Measurements from ENCODE around the gene GCSH.
"Not testable (repeated sequence)": the region's sequence is repeated elsewhere in the genome, so short reads cannot be mapped to it uniquely, and the experiment has no call there.

GCSH gene

GRCh38 chr16:81095953-81096714, at the start of gene GCSH:
TSS of gene GCSH (minus strand) at chr16:81096395. CDS start at chr16:81096278, 117 bp downstream.
- DNase-seq (ENCODE audit: insufficient read length, low spot score) (peak; percentile 99), FAIRE-seq (peak; percentile 99)

DNA sequence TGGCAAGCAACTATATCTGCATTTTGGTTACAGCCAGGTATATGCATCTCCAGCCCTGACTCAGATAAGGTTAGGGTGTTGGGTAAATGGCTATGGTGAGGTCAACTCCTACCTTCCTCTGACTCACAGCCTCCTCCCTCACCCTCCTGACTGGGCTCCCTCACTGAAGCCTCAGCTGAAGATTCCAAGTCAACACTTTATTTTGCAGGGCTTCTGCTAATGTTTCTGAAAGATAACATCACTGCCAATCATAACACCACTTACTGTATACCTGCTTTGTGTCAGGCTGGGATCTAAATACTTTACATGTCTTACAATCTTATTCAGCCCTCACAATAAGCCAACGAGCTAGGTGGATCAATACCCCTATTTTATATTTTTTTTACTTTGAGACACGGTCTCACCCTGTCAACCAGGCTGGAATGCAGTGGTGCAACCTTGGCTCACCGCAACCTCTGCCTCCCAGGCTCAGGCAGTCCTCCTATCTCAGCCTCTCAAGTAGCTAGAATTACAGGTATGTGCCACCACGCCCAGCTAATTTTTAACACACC, 47.8 kb upstream of the GCSH start:
- FAIRE-seq (no peak), DNase-seq (ENCODE audit: insufficient read length, low spot score) (no peak)

- DNase-seq (ENCODE audit: insufficient read length, low spot score) (no peak), FAIRE-seq (no peak)
These were observed 46.7 kb upstream of the GCSH start for GRCh38 chr16:81142864-81143263.

DNA sequence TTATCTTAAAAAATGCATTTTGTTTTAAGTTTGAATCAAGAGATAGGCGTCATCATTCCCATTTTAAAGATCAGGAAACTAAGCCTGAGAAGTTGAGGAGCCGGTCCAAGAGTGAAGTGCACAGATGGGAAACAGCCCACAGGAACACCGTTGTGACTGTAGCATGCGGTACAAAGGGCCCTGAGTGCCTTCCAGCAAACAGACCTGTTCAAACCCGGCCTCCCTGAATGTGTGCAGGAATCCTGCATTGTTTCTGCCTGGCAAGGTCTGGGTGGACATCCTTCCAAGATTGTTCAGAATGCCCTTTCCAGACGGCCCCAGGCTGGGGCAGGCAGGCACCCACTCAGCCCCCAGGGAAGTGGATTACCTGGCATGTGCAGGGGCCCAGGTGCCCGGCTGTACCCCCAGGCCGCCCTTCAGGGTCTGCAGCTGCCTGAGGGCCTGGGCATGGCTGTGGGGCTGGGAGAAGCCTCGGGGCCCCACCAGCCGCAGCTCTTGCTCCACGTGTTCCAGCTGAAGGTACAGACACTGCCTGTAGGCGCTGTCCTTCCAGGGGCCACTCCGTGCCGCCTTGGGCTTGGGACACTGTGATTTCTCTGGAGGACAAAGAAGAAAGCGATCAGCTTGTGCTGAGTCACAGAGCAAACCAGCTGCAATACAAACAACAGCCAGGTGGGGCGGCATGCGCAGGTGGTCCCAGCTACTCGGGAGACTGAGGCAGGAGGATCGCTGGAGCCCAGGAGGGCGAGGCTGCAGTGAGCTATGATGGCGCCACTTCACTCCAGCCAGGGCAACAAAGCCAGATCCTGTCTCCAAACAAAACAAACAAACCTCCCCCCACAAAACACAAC, 45.0 kb upstream of the GCSH start:
- no peak for DNase-seq (ENCODE audit: insufficient read length, low spot score)
- FAIRE-seq = no peak

GRCh38 chr16:81138831-81139557, 42.8 kb upstream of the GCSH start:
- DNase-seq (ENCODE audit: insufficient read length, low spot score) = no peak
- no peak for FAIRE-seq

DNA sequence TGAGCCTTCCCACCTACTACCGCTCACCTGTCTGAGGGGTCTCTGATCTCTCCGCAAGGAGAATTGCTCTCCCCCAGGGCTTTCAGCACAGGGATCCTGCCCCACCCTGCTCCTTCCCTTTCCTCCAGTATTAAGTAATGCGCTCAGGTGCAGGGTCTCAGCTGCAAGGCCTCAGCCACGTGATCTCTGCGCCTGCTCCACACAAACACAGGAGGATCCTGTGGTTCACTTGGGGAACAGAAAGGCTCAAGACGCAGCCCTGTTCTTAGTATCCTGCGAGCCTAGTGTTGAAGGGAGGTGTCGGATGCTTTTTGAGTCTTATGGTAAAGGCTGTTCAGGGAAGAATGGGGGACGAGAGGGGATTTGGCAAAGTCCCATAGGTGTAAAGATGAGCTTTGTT, 41.6 kb upstream of the GCSH start:
- DNase-seq (ENCODE audit: insufficient read length, low spot score) (no peak), FAIRE-seq (no peak)

DNA sequence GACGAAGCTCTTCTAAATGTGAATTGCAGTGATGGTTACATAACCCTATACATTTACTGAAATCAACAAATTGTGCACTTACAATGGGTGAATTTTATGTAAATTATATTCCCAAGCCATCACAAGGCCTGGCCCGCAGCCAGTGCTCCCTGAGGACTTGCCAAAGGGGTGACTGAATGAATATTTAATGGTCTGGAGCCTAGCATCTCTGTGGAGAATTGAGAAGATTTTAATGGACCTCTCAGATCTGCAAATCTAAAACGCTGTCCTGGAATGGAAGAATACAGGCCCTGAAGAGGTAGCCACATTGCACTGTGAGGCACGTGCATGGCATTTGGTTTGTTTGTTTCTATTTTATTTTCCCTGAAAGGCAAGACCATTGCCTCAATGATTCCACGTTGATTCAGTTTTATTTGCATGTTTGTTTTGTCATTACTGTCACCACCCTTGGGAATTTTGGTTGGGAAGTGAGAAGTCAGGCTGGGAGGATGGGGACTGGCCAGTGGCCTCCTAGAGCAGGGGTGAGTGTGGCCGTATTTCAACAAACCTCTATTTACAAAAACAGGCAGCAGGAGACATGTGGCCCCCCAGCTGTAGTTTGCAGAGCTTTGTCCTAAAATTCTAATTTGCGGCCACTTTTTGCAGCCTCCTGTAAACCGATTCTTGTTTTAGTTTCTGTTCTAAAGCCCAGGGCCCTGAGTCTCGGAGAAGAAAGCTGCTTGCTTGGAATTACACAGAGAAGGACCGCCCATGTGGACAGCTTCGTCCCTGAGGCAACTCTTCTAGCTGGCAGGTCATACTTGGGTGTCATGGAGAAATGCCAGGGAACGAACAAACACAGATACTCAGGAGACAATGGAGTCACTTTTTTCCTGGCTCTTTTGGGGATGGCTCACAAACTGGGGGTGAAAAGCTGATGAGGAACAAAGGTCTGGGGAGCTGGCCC, 40.5 kb upstream of the GCSH start:
- no peak for DNase-seq (ENCODE audit: insufficient read length, low spot score)
- no peak for FAIRE-seq

DNA sequence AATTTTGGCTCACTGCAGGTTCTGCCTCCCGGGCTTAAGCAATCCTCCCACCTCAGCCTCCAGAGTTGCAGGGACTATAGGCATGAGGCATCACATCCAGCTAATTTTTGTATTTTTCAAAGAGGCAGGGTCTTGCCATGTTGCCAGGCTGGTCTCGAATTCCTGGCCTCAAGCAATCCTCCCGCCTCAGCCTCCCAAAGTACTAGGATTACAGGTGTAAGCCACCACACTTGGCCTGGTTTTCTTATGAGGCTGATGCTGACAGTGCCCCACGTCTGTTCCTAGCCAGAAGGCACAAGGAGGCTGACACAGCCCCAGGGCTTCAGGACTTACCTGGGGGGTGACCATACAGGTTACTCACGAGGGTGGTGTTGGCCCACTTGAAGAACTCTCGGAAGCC, 33.9 kb upstream of the GCSH start:
- DNase-seq (ENCODE audit: insufficient read length, low spot score) = no peak
- FAIRE-seq = no peak

DNA sequence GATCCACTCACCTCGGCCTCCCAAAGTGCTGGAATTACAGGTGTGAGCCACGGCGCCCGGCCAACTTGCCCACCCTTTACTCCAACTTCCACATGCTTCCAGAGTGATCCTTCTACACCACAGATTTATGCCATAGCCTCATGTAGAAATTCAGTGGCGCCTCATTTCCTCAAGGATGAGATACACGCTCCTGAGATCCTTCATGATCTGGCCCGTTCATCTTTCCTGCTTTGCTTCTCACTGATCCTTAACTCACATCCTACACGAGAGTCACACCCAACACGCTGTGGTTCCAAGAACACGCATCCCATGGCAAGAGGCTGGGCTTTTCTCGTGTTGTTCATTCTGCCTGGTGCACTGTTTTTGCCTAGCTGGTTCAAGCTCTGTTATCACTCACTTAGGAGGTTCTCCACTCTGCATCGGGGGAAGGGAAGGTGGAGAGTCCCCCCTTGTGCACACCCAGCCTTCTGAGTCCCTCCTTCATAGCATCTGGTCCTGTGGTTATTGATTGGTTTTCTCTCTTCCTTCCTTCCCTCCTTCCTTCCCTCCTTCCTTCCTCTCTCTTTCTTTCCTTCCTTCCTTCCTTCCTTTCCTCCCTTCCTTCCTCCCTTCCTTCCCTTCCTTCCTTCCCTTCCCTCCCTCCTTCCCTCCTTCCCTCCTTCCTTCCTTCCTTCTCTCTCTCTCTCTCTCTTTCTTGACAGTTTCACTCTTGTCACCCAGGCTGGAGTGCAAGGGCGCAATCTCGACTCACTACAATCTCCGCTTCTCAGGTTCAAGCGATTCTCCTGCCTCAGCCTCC, 32.7 kb upstream of the GCSH start:
- no peak for FAIRE-seq

DNA sequence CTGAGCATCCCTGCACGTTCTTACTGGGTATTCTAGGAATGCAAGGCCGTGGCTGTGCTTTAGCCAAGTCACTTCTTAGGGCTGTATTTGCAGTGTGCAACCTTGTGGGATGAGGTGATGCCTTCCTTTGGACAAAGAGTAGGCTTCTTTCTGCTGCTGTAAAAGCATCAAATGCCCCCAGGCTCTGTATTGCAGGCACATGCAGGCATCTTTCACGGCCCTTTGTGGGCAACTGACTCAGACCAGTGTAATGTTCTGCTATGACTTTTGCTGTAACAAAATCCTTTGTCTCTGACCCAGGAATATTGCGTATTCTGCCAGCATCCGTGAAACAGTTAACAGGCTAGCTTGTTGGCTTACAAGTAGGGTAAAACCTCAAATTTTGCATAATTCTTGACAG, 30.9 kb upstream of the GCSH start:
- DNase-seq (ENCODE audit: insufficient read length, low spot score) = peak; percentile 55
- peak; percentile 79 for FAIRE-seq

More for the DNA sequence above, 32.7 kb upstream of the GCSH start:
- DNase-seq (ENCODE audit: insufficient read length, low spot score) = no peak

- no peak for FAIRE-seq
These were observed 27.1 kb upstream of the GCSH start for GRCh38 chr16:81123092-81123852.

DNA sequence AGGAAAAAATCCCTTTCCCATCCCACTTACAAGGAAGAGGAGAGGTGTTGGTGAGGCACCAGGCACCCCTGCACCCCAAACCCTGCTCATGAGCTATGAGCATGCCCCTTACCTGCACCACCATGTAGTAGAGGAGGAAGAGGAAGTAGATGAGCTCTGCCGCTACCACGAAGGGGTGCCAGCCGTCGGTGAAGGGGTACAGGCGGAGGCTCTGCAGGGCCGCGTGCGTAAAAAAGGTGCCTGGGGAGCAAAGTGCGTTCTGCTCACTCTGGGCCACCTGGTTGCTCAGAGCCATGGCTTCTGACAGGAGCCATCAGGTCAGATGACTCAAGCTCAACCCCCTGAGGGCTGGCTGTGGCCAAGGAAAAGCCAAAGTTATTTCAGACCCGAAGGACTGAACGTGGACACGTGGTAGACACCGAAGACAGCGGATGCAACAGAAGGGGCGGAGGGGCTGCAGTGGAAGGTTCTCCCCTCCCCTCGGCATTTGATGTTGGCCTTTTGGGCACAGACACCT, 25.3 kb upstream of the GCSH start:
- DNase-seq (ENCODE audit: insufficient read length, low spot score) (no peak), FAIRE-seq (no peak)

More at GRCh38 chr16:81123092-81123852, 27.1 kb upstream of the GCSH start:
- DNase-seq (ENCODE audit: insufficient read length, low spot score) = no peak

DNA sequence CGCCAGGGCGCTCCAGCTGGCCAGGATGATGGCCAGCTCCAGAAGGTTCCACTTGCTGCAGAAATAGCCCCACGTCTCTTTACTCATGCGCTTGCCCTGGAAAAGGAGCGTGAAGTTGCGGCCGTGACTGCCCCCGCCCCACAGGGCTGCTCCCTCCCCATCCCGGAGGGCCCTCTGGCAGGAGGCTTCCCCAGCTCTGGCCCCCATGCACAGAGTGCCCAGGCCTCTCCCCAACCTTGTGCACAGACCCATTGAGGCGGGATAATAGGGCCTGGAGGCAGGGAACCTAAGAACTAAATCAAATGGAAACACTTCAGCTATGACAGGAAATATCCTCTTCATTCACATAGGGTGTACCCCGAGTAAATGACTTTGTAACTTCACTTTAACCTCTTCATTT, 21.2 kb upstream of the GCSH start:
- FAIRE-seq (no peak), DNase-seq (ENCODE audit: insufficient read length, low spot score) (no peak)

GRCh38 chr16:81116285-81116684, 20.1 kb upstream of the GCSH start:
- FAIRE-seq = no peak

DNA sequence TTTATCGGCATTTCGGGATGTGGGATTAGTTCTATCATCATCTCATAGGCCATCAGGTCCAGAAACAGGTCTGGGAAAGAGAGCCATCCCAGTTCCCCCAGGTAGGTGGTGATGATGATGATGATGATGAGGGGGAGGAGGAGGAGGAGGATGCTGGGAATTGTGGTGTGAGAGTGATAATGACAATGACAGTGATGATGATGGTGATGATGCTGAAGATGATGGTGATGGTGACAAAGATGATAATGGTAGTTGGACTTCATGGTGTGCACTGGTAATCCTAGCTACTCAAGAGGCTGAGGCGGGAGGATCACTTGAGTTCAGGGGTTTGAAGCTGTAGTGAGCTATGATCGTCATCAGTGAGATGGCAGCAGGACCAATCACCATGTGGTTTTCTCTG, 16.3 kb upstream of the GCSH start:
- FAIRE-seq (peak; percentile 86), DNase-seq (ENCODE audit: insufficient read length, low spot score) (no peak)

More at GRCh38 chr16:81116285-81116684, 20.1 kb upstream of the GCSH start:
- DNase-seq (ENCODE audit: insufficient read length, low spot score) = no peak

DNA sequence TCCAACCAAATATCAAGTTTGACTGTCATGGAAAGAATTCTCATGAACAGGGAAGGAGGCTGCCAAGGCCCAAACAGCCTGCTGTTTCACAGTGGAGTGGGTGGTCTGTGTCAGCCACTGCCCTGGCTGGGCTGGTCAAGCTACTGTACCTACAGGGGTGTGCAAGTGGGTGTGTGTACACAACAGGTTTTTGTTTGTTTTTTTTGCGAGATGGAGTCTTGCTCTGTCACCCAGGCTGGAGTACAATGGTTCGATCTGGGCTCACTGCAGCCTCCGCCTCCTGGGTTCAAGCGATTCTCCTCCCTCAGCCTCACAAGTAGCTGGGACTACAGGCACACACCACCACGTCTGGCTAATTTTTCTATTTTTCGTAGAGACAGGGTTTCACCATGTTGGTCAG, 13.1 kb upstream of the GCSH start:
- DNase-seq (ENCODE audit: insufficient read length, low spot score); FAIRE-seq: not testable (repeated sequence)

- DNase-seq (ENCODE audit: insufficient read length, low spot score) (no peak), FAIRE-seq (no peak)
These were observed 11.3 kb upstream of the GCSH start for GRCh38 chr16:81107511-81107910.
